Caco-2 (cell line): ENCODE measurements around the gene SFMBT1. TPM values are rescaled to one million over a fixed set of nuclear protein-coding genes. Genes with fewer than 3 reads are reported as not detected.

Source experiments
- BruUV-seq: library from RNA; stranded (reverse); fragments of 400-500 nt; replicated peaks from 2 replicates; lab custom pipeline; 2021; lab: Mats Ljungman, UMichigan
- CTCF ChIA-PET: fragments of 300-600 bp; sonication (Branson Sonifier 250); formaldehyde crosslinking; loops from one replicate; lab custom pipeline; 2022; ENCODE audit warnings: antibody characterized with exemption; lab: Charles Lee
- POLR2A ChIA-PET: fragments of 300-600 bp; sonication (Branson Sonifier 250); formaldehyde crosslinking; loops from one replicate; lab custom pipeline; 2022; ENCODE audit warnings: antibody characterized with exemption; lab: Charles Lee
- DNase-seq, 2 experiments: peaks; one replicate each; pipeline versions ENCODE4 v3.0.0 to v3.0.0-alpha.2; 2020 to 2022
- H3K27me3 ChIP-seq: replicated peaks from 2 replicates; pipeline ENCODE4 v1.6.0; 2011; ENCODE audit warnings: low read length; ENCODE audit not compliant: control insufficient read depth, insufficient read depth
- H3K36me3 ChIP-seq: 2 replicates; pipeline ENCODE4 v1.5.1; 2011; ENCODE audit warnings: low read length; ENCODE audit not compliant: control insufficient read depth, insufficient read depth
- H3K4me1 ChIP-seq: fragments of 250-450 bp; sonication (Bioruptor Pico); 2 replicates; pipeline ENCODE4 v1.5.1; 2020; ENCODE audit warnings: mild to moderate bottlenecking
- H3K4me3 ChIP-seq: 2 replicates; pipeline ENCODE4 v1.5.1; 2011; ENCODE audit warnings: low read depth, mild to moderate bottlenecking, control low read depth, low read length
- H3K9me3 ChIP-seq: fragments of 250-450 bp; sonication (Bioruptor Pico); 2 replicates; pipeline ENCODE4 v1.5.1; 2020; ENCODE audit warnings: mild to moderate bottlenecking, moderate library complexity
- H3K27ac Mint-ChIP-seq: one replicate; pipeline ENCODE4 v1.8.0; 2022; ENCODE audit warnings: mixed read lengths; ENCODE audit not compliant: unreplicated experiment
- H3K27me3 Mint-ChIP-seq: one replicate; pipeline ENCODE4 v1.8.0; 2022; ENCODE audit warnings: mixed read lengths; ENCODE audit not compliant: insufficient read depth, unreplicated experiment
- H3K36me3 Mint-ChIP-seq: one replicate; pipeline ENCODE4 v1.8.0; 2022; ENCODE audit warnings: mild to moderate bottlenecking, mixed read lengths; ENCODE audit not compliant: insufficient read depth, unreplicated experiment
- H3K4me1 Mint-ChIP-seq: one replicate; pipeline ENCODE4 v1.8.0; 2022; ENCODE audit warnings: low read depth, mixed read lengths; ENCODE audit not compliant: unreplicated experiment
- H3K4me3 Mint-ChIP-seq: one replicate; pipeline ENCODE4 v1.8.0; 2022; ENCODE audit warnings: mild to moderate bottlenecking, moderate library complexity, mixed read lengths; ENCODE audit not compliant: unreplicated experiment
- H3K9me3 Mint-ChIP-seq: one replicate; pipeline ENCODE4 v1.8.0; 2022; ENCODE audit warnings: mixed read lengths; ENCODE audit not compliant: unreplicated experiment
- intact Hi-C: fragments of 100-400 bp; cut with micrococcal nuclease; formaldehyde crosslinking; loops from one replicate; pipeline ENCODE4 v1.10.0; 2022; ENCODE audit not compliant: unreplicated experiment
- total RNA-seq: library from RNA; stranded (reverse); gene quantifications from 2 replicates; pipeline ENCODE4 v1.2.3, GENCODE V29; 2022
- TF ChIP-seq, protein P1 (sequence below), 2 experiments: fragments of 200-600 bp in 1 of 2; IDR thresholded peaks; 1 replicate in 1 of 2; 2 replicates in 1 of 2; pipeline versions ENCODE4 v1.5.1 to v1.8.0; 2011 to 2022; ENCODE audit warnings: antibody characterized with exemption in 1 of 2, control low read depth in 1 of 2, inconsistent platforms in 1 of 2, low read depth in 1 of 2, low read length in 1 of 2, mild to moderate bottlenecking in 1 of 2, moderate library complexity in 1 of 2; ENCODE audit not compliant: insufficient read depth in 1 of 2, severe bottlenecking in 1 of 2, unreplicated experiment in 1 of 2

SFMBT1 gene
- total RNA-seq, 1 experiment from 2014 or later: 45.3 TPM

GRCh38 chr3:53085476-53085875 lies 39.6 kb upstream of the SFMBT1 start:
- H3K9me3 Mint-ChIP-seq: no peaks in the 10 kb centered on the region
- no peak for DNase-seq
- CTCF ChIA-PET: no interaction called here
- BruUV-seq: no TSS peak
- H3K36me3 ChIP-seq: peaks cover 6% of the 10 kb centered on the region
- H3K4me1 Mint-ChIP-seq: peaks cover 10% of the 10 kb centered on the region
- H3K9me3 ChIP-seq: no peaks in the 10 kb centered on the region
- H3K27me3 Mint-ChIP-seq: no peaks in the 10 kb centered on the region
- H3K27ac Mint-ChIP-seq: no peak overlapping the region
- TF ChIP-seq, protein P1, sequence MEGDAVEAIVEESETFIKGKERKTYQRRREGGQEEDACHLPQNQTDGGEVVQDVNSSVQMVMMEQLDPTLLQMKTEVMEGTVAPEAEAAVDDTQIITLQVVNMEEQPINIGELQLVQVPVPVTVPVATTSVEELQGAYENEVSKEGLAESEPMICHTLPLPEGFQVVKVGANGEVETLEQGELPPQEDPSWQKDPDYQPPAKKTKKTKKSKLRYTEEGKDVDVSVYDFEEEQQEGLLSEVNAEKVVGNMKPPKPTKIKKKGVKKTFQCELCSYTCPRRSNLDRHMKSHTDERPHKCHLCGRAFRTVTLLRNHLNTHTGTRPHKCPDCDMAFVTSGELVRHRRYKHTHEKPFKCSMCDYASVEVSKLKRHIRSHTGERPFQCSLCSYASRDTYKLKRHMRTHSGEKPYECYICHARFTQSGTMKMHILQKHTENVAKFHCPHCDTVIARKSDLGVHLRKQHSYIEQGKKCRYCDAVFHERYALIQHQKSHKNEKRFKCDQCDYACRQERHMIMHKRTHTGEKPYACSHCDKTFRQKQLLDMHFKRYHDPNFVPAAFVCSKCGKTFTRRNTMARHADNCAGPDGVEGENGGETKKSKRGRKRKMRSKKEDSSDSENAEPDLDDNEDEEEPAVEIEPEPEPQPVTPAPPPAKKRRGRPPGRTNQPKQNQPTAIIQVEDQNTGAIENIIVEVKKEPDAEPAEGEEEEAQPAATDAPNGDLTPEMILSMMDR (IDR thresholded peaks at IDR 0.05; ENCODE audit: insufficient read depth in 1 of 2, low read depth in 1 of 2, low read length in 1 of 2, severe bottlenecking in 1 of 2, unreplicated experiment in 1 of 2): no peak
- H3K4me3 ChIP-seq: no peak overlapping the region
- H3K4me1 ChIP-seq: peaks cover 11% of the 10 kb centered on the region
- intact Hi-C loops: no loop called here
- no peak overlapping the region for H3K4me3 Mint-ChIP-seq
- POLR2A ChIA-PET: no interaction called here
- peaks cover 10% of the 10 kb centered on the region for H3K36me3 Mint-ChIP-seq
- H3K27me3 ChIP-seq: no peaks in the 10 kb centered on the region

DNA sequence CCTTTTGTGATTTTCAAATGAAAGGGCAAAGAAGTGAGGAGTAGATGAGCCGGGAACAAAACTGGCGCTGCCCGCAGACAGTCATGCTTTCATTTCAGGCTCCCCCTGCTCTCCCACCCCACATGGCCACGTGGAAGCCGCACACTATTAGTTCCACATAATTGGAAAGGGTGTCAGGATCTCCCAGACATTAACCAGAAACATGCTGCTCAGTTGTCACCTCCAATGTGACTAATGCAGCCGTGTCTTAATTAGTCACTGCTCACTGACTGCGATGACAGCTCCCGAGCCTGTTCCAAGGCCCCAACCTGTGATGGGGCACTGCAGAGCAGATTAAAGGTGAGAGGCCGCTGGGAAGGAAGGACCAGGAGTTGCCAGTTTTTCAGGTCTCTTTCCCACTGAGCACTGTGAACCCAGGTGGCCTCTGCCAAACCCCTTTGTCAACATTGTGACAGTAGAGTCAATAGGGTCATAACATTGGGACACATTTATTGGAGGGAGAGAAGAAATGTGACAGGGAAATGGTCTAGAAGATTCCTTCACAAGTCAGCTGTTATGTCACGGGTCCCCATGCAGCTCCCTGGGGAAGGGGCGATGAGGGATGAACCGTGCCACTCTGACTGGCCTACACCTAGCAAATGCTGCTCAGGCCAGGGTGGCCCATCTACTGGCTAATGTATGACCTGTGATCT lies 38.6 kb upstream of the SFMBT1 start:
- intact Hi-C loops: no loop called here
- DNase-seq: peak; percentile 65 to 79
- CTCF ChIA-PET: interaction anchor here (0.6 kb wide), 1 partner anchor 143 kb away, joined by 4 read pairs; no protein-coding TSS in a partner anchor
- Mint-ChIP-seq H3K9me3 (no peaks in the 10 kb centered on the region), H3K4me3 (peak overlapping the region; percentile 34), H3K36me3 (peaks cover 10% of the 10 kb centered on the region), H3K27me3 (no peaks in the 10 kb centered on the region), H3K27ac (peak overlapping the region; percentile 3), H3K4me1 (peaks cover 10% of the 10 kb centered on the region)
- H3K9me3 ChIP-seq: no peaks in the 10 kb centered on the region
- no peak overlapping the region for H3K4me3 ChIP-seq
- H3K4me1 ChIP-seq: peaks cover 11% of the 10 kb centered on the region
- TF ChIP-seq, protein P1 (IDR thresholded peaks at IDR 0.05; ENCODE audit: insufficient read depth in 1 of 2, low read depth in 1 of 2, low read length in 1 of 2, severe bottlenecking in 1 of 2, unreplicated experiment in 1 of 2): no peak
- POLR2A ChIA-PET: no interaction called here
- H3K27me3 ChIP-seq: no peaks in the 10 kb centered on the region
- no TSS peak for BruUV-seq
- peaks cover 2% of the 10 kb centered on the region; the same call in 1 of the 2 replicates for H3K36me3 ChIP-seq

DNA sequence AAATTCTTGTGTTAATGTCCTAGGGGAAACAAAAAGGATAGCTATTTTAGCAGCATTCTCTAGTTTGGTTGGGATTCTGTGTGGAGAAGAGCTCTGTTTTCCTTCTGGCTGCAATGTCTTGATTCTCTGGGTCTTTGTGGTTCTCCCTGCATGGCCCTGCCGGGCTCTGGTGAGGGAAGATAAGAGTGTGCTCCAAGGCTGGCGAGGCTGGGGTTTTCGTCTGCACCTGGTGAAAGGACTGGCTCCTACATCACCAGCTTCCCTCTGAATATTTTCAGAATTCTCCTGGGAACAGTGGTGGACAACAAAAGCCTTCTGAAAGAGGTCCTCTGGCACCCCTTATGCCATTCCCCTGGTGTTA lies 38.1 kb upstream of the SFMBT1 start:
- Histone ChIP-seq H3K4me1 (peaks cover 11% of the 10 kb centered on the region), H3K4me3 (no peak overlapping the region), H3K27me3 (no peaks in the 10 kb centered on the region), H3K9me3 (no peaks in the 10 kb centered on the region), H3K36me3 (no peaks in the 10 kb centered on the region)
- no peak for DNase-seq
- H3K27ac Mint-ChIP-seq: peak overlapping the region; percentile 3
- TF ChIP-seq, protein P1 (IDR thresholded peaks at IDR 0.05; ENCODE audit: insufficient read depth in 1 of 2, low read depth in 1 of 2, low read length in 1 of 2, severe bottlenecking in 1 of 2, unreplicated experiment in 1 of 2): no peak
- H3K36me3 Mint-ChIP-seq: peaks cover 10% of the 10 kb centered on the region
- CTCF ChIA-PET: no interaction called here
- H3K4me3 Mint-ChIP-seq: no peak overlapping the region
- no peaks in the 10 kb centered on the region for H3K9me3 Mint-ChIP-seq
- H3K27me3 Mint-ChIP-seq: no peaks in the 10 kb centered on the region
- POLR2A ChIA-PET: interaction anchor here (0.6 kb wide), 1 partner anchor 31 kb away, joined by 6 read pairs; no protein-coding TSS in a partner anchor
- BruUV-seq: no TSS peak
- intact Hi-C loops: no loop called here
- peaks cover 10% of the 10 kb centered on the region for H3K4me1 Mint-ChIP-seq
